ENCODE measurements around the gene CRY1. TPM values are rescaled to one million over a fixed set of nuclear protein-coding genes. Genes with fewer than 3 reads are reported as not detected.
"Not testable (repeated sequence)": the region's sequence is repeated elsewhere in the genome, so short reads cannot be mapped to it uniquely, and the experiment has no call there.

The CRY1 gene
- total RNA-seq, 4 donors from 2014 or later = 5.7 to 14.3 (median 10.8) TPM

GRCh38 chr12:107079172-107080011 lies 14.0 kb downstream of the CRY1 start:
- no peak overlapping the region for H3K4me3 ChIP-seq
- no peaks in the 10 kb centered on the region for H3K36me3 ChIP-seq
- H3K4me1 ChIP-seq = no peaks in the 10 kb centered on the region
- no peak overlapping the region for H3K27ac ChIP-seq
- intact Hi-C loops (cut with DNase I) = no loop called here
- TF ChIP-seq CTCF (IDR thresholded peaks at IDR 0.05) (peak in 5 of 6 experiments; percentile 30 to 65 (median 42)), POLR2A (IDR thresholded peaks at IDR 0.05) (no peak)
- H3K27me3 ChIP-seq = no peaks in the 10 kb centered on the region
- no peak for DNase-seq
- H3K9me3 ChIP-seq = no peaks in the 10 kb centered on the region
- 92 to 94% methylated on average over 2 of the region's 2 CpGs for WGBS, 2 donors

DNA sequence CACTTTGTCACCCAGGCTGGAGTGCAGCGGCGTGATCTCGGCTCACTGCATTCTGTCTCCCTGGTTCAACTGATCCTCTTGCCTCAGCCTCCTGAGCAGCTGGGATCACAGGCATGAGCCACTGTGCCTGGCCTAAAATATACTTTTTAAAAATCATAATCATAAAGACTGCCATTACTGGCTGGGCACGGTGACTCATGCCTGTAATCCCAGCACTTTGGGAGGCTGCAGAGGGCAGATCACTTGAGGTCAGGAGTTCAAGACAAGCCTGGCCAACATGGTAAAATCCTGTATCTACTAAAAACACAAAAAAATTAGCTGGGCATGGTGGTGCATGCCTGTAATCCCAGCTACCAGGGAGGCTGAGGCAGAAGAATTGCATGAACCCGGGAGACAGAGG lies 20.1 kb downstream of the CRY1 start:
- intact Hi-C loops (cut with DNase I); H3K9me3 ChIP-seq; H3K4me1 ChIP-seq; H3K27ac ChIP-seq; H3K36me3 ChIP-seq; H3K27me3 ChIP-seq; H3K4me3 ChIP-seq; DNase-seq: not testable (repeated sequence)
- WGBS, 2 donors = 81 to 83% methylated on average over 4 to 5 of the region's 5 CpGs

GRCh38 chr12:107066691-107067090 lies 26.7 kb downstream of the CRY1 start:
- TF ChIP-seq CTCF (IDR thresholded peaks at IDR 0.05) (no peak), POLR2A (IDR thresholded peaks at IDR 0.05) (no peak)
- Histone ChIP-seq H3K27me3 (no peaks in the 10 kb centered on the region), H3K9me3 (no peaks in the 10 kb centered on the region), H3K4me1 (no peaks in the 10 kb centered on the region), H3K27ac (no peak overlapping the region), H3K36me3 (no peaks in the 10 kb centered on the region), H3K4me3 (no peak overlapping the region)
- intact Hi-C loops (cut with DNase I) = no loop called here
- 77 to 91% methylated on average over 4 of the region's 4 CpGs for WGBS, 2 donors
- DNase-seq = no peak

GRCh38 chr12:107064687-107065086 lies 28.7 kb downstream of the CRY1 start:
- H3K27ac ChIP-seq = no peak overlapping the region
- no peak for TF ChIP-seq CTCF (IDR thresholded peaks at IDR 0.05)
- no peak for TF ChIP-seq POLR2A (IDR thresholded peaks at IDR 0.05)
- H3K9me3 ChIP-seq = no peaks in the 10 kb centered on the region
- no peaks in the 10 kb centered on the region for H3K4me1 ChIP-seq
- no peaks in the 10 kb centered on the region for H3K36me3 ChIP-seq
- DNase-seq = no peak
- no peaks in the 10 kb centered on the region for H3K27me3 ChIP-seq
- intact Hi-C loops (cut with DNase I) = no loop called here
- no peak overlapping the region for H3K4me3 ChIP-seq

GRCh38 chr12:107064243-107064642 lies 29.1 kb downstream of the CRY1 start:
- TF ChIP-seq POLR2A (IDR thresholded peaks at IDR 0.05) (no peak), CTCF (IDR thresholded peaks at IDR 0.05) (no peak)
- intact Hi-C loops (cut with DNase I) = no loop called here
- Histone ChIP-seq H3K27me3 (no peaks in the 10 kb centered on the region), H3K4me3 (no peak overlapping the region), H3K36me3 (no peaks in the 10 kb centered on the region), H3K4me1 (no peaks in the 10 kb centered on the region), H3K9me3 (no peaks in the 10 kb centered on the region), H3K27ac (no peak overlapping the region)
- DNase-seq = no peak
- 97 to 100% methylated on average over 1 of the region's 1 CpG for WGBS, 2 donors
